HEK293 (cell line): ENCODE results near the gene PRDM11.

ENCODE experiments used
- CTCF ChIA-PET: fragments of 350-600 bp; formaldehyde crosslinking; extraction: SDS; loops from one replicate; lab custom pipeline; 2021; ENCODE audit warnings: antibody characterized with exemption; lab: Yijun Ruan, JAX
- POLR2A ChIA-PET: fragments of 300-600 bp; formaldehyde crosslinking; extraction: SDS; loops from one replicate; lab custom pipeline; 2020; ENCODE audit warnings: antibody characterized with exemption, inconsistent platforms; lab: Yijun Ruan, JAX
- H3K27ac ChIP-seq: fragments of 200-500 bp; sonication (Bioruptor generic); 2 replicates; pipeline ENCODE4 v1.5.1; 2014; ENCODE audit warnings: low read depth, low read length, control low read depth, inconsistent platforms; ENCODE audit errors: extremely low read depth
- H3K36me3 ChIP-seq, 2 experiments: fragments of 200-500 bp in 1 of 2; sonication (Bioruptor generic) in 1 of 2; 1 replicate in 1 of 2; 2 replicates in 1 of 2; pipeline ENCODE4 v1.5.1; 2014 to 2017; ENCODE audit warnings: inconsistent platforms in 2 of 2, low read length in 2 of 2; ENCODE audit not compliant: control insufficient read depth in 2 of 2, insufficient read depth in 1 of 2
- H3K4me1 ChIP-seq: fragments of 200-500 bp; sonication (Bioruptor generic); 2 replicates; pipeline ENCODE4 v1.5.1; 2014; ENCODE audit warnings: mild to moderate bottlenecking, low read length, inconsistent platforms; ENCODE audit not compliant: control insufficient read depth, insufficient read depth
- H3K4me3 ChIP-seq: 2 replicates; pipeline ENCODE4 v1.5.1; 2011; ENCODE audit warnings: low read depth, mild to moderate bottlenecking, control low read depth, low read length, moderate library complexity
- H3K9me3 ChIP-seq: fragments of 200-500 bp; sonication (Bioruptor generic); 2 replicates; pipeline ENCODE4 v1.5.1; 2014; ENCODE audit warnings: low read depth, low read length, inconsistent platforms; ENCODE audit not compliant: control insufficient read depth, insufficient read depth
- BCL11A ChIP-seq: fragments of 450-650 bp; formaldehyde crosslinking; IDR thresholded peaks from 2 replicates; pipeline ENCODE4 v1.5.1; 2016; ENCODE audit warnings: low read depth, missing biosample characterization, missing genetic modification characterization
- ELK4 ChIP-seq: IDR thresholded peaks from 2 replicates; pipeline ENCODE4 v1.6.1; 2011; ENCODE audit warnings: mild to moderate bottlenecking, low read depth, low read length, borderline replicate concordance
- HOXA7 ChIP-seq: sonication (generic); formaldehyde crosslinking; IDR thresholded peaks from 2 replicates; pipeline ENCODE4 v1.8.1; 2022; ENCODE audit warnings: missing genetic modification reagents, borderline replicate concordance
- KLF10 ChIP-seq: fragments of 450-650 bp; IDR thresholded peaks from 2 replicates; pipeline ENCODE4 v1.5.1; 2018; ENCODE audit warnings: missing biosample characterization, mild to moderate bottlenecking, missing genetic modification characterization
- MEIS1 ChIP-seq: sonication (generic); formaldehyde crosslinking; IDR thresholded peaks from 2 replicates; pipeline ENCODE4 v1.8.1; 2022; ENCODE audit warnings: missing genetic modification reagents, mild to moderate bottlenecking, borderline replicate concordance
- SCRT2 ChIP-seq: fragments of 450-650 bp; formaldehyde crosslinking; IDR thresholded peaks from 2 replicates; pipeline ENCODE4 v1.5.1; 2016; ENCODE audit warnings: missing biosample characterization, missing genetic modification characterization
- TSHZ1 ChIP-seq: fragments of 450-650 bp; formaldehyde crosslinking; IDR thresholded peaks from 2 replicates; pipeline ENCODE4 v1.5.1; 2016; ENCODE audit warnings: missing biosample characterization, missing genetic modification characterization, borderline replicate concordance
- ZIC2 ChIP-seq: fragments of 450-650 bp; formaldehyde crosslinking; IDR thresholded peaks from 2 replicates; pipeline ENCODE4 v1.5.1; 2016; ENCODE audit warnings: missing biosample characterization, missing genetic modification characterization
- ZNF138 ChIP-seq: fragments of 450-650 bp; formaldehyde crosslinking; IDR thresholded peaks from 2 replicates; pipeline ENCODE4 v1.5.1; 2016; ENCODE audit warnings: missing biosample characterization, missing genetic modification characterization, borderline replicate concordance
- ZNF157 ChIP-seq: fragments of 450-650 bp; formaldehyde crosslinking; IDR thresholded peaks from 2 replicates; pipeline ENCODE4 v1.5.1; 2016; ENCODE audit warnings: missing biosample characterization, missing genetic modification characterization
- ZNF221 ChIP-seq: fragments of 450-650 bp; formaldehyde crosslinking; IDR thresholded peaks from 2 replicates; pipeline ENCODE4 v1.5.1; 2017; ENCODE audit warnings: missing biosample characterization, missing genetic modification characterization, borderline replicate concordance
- ZNF223 ChIP-seq: fragments of 450-650 bp; formaldehyde crosslinking; IDR thresholded peaks from 2 replicates; pipeline ENCODE4 v1.5.1; 2016; ENCODE audit warnings: missing biosample characterization, missing genetic modification characterization
- ZNF239 ChIP-seq: fragments of 450-650 bp; formaldehyde crosslinking; IDR thresholded peaks from 2 replicates; pipeline ENCODE4 v1.5.1; 2016; ENCODE audit warnings: missing biosample characterization, missing genetic modification characterization
- ZNF280D ChIP-seq: fragments of 450-650 bp; formaldehyde crosslinking; IDR thresholded peaks from 2 replicates; pipeline ENCODE4 v1.5.1; 2016; ENCODE audit warnings: missing biosample characterization, missing genetic modification characterization
- ZNF324 ChIP-seq: fragments of 450-650 bp; formaldehyde crosslinking; IDR thresholded peaks from 2 replicates; pipeline ENCODE4 v1.5.1; 2016; ENCODE audit warnings: missing biosample characterization, missing genetic modification characterization
- ZNF398 ChIP-seq: fragments of 450-650 bp; formaldehyde crosslinking; IDR thresholded peaks from 2 replicates; pipeline ENCODE4 v1.5.1; 2017; ENCODE audit warnings: missing biosample characterization, missing genetic modification characterization
- ZNF513 ChIP-seq: fragments of 450-650 bp; IDR thresholded peaks from 2 replicates; pipeline ENCODE4 v1.5.1; 2018; ENCODE audit warnings: missing biosample characterization, missing genetic modification characterization
- ZNF558 ChIP-seq: fragments of 450-650 bp; formaldehyde crosslinking; IDR thresholded peaks from 2 replicates; pipeline ENCODE4 v1.5.1; 2016; ENCODE audit warnings: missing biosample characterization, missing genetic modification characterization
- ZNF704 ChIP-seq: fragments of 450-650 bp; formaldehyde crosslinking; IDR thresholded peaks from 2 replicates; pipeline ENCODE4 v1.5.1; 2016; ENCODE audit warnings: missing biosample characterization, missing genetic modification characterization
- ZSCAN16 ChIP-seq: fragments of 450-650 bp; formaldehyde crosslinking; IDR thresholded peaks from 2 replicates; pipeline ENCODE4 v1.5.1; 2016; ENCODE audit warnings: missing biosample characterization, missing genetic modification characterization

The PRDM11 gene

GRCh38 chr11:45254070-45254469, 107.6 kb downstream of the PRDM11 start (continued):
- TF ChIP-seq ZNF280D: no peak
- TF ChIP-seq ZNF398 (tag by site-specific recombination): no peak
- no peak for TF ChIP-seq KLF10 (tag by site-specific recombination)
- no peak for TF ChIP-seq TSHZ1 (tag by site-specific recombination)
- no peak for TF ChIP-seq ZNF223 (tag by site-specific recombination)
- no peak for TF ChIP-seq ZNF513

GRCh38 chr11:45258982-45259530, 112.6 kb downstream of the PRDM11 start:
- ChIA-PET CTCF (interaction anchor here (0.6 to 1.1 kb wide), 4 partner anchors 26 to 332 kb away, joined by 3 read pairs; no protein-coding TSS in a partner anchor), POLR2A (interaction anchor here (0.5 kb wide), 1 partner anchor 14 kb away, joined by 4 read pairs; no protein-coding TSS in a partner anchor)
- TF ChIP-seq ZNF239 (tag by site-specific recombination) (no peak), MEIS1 (CRISPR knock-in tag) (no peak), BCL11A (no peak), HOXA7 (no peak), ZNF558 (no peak), SCRT2 (tag by site-specific recombination) (no peak), ZSCAN16 (no peak), ZIC2 (no peak), ZNF138 (tag by site-specific recombination) (no peak), ZNF221 (tag by site-specific recombination) (no peak), ZNF324 (no peak), ZNF704 (tag by site-specific recombination) (no peak), ZNF157 (tag by site-specific recombination) (no peak), ELK4 (no peak)

More at GRCh38 chr11:45258982-45259530, 112.6 kb downstream of the PRDM11 start:
- Histone ChIP-seq H3K27ac (no peak overlapping the region), H3K4me1 (no peaks in the 10 kb centered on the region), H3K36me3 (no peaks in the 10 kb centered on the region), H3K9me3 (no peaks in the 10 kb centered on the region), H3K4me3 (no peak overlapping the region)
